GM12864 (cell line): ENCODE data around the gene FAM20C.

ENCODE experiments used
- DNase-seq: peaks from one replicate; pipeline ENCODE4 v3.0.0-alpha.2; 2011; ENCODE audit warnings: low read depth
- H3K4me3 ChIP-seq: 2 replicates; pipeline ENCODE4 v1.5.1; 2011; ENCODE audit warnings: mild to moderate bottlenecking, low read depth, low read length, control low read depth
- TF ChIP-seq, protein P1 (sequence below): IDR thresholded peaks from 2 replicates; pipeline ENCODE4 v1.5.1; 2011; ENCODE audit warnings: low read depth, mild to moderate bottlenecking, moderate library complexity, low read length, control low read depth, inconsistent platforms; ENCODE audit errors: missing control alignments

Gene FAM20C

DNA sequence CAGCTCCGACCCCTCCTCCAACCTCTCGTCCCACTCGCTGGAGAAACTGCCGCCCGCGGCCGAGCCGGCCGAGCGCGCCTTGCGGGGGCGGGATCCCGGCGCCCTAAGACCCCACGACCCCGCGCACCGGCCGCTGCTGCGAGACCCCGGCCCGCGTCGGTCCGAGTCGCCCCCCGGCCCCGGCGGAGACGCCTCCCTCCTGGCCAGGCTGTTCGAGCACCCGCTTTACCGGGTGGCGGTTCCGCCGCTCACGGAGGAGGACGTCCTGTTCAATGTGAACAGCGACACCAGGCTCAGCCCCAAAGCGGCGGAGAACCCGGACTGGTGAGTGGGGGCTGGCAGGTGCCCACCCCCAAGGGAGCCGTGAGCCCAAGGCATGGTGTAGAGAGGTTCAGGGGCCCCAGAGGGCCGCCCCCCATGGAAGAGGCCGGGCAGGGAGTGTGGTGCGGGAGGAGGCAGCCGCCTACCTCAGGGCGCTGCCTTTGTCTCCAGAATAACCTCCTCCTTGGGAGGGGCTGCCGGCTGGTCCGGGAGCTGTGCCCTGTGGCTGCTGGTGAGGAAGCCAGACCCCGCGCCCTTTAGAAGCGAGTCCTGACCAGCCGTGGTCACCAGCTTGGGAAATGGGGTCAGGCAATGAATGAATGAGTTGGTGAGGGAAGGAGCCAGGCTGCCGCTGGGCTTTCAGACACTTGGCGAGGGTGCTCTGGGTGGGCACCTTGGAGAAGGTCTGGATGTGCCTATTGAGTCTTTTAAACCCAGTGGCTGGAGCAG is 1.3 kb downstream of the FAM20C start:
- TF ChIP-seq, protein P1, sequence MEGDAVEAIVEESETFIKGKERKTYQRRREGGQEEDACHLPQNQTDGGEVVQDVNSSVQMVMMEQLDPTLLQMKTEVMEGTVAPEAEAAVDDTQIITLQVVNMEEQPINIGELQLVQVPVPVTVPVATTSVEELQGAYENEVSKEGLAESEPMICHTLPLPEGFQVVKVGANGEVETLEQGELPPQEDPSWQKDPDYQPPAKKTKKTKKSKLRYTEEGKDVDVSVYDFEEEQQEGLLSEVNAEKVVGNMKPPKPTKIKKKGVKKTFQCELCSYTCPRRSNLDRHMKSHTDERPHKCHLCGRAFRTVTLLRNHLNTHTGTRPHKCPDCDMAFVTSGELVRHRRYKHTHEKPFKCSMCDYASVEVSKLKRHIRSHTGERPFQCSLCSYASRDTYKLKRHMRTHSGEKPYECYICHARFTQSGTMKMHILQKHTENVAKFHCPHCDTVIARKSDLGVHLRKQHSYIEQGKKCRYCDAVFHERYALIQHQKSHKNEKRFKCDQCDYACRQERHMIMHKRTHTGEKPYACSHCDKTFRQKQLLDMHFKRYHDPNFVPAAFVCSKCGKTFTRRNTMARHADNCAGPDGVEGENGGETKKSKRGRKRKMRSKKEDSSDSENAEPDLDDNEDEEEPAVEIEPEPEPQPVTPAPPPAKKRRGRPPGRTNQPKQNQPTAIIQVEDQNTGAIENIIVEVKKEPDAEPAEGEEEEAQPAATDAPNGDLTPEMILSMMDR, result no peak
- no peak for DNase-seq
- H3K4me3 ChIP-seq, result no peak overlapping the region

DNA sequence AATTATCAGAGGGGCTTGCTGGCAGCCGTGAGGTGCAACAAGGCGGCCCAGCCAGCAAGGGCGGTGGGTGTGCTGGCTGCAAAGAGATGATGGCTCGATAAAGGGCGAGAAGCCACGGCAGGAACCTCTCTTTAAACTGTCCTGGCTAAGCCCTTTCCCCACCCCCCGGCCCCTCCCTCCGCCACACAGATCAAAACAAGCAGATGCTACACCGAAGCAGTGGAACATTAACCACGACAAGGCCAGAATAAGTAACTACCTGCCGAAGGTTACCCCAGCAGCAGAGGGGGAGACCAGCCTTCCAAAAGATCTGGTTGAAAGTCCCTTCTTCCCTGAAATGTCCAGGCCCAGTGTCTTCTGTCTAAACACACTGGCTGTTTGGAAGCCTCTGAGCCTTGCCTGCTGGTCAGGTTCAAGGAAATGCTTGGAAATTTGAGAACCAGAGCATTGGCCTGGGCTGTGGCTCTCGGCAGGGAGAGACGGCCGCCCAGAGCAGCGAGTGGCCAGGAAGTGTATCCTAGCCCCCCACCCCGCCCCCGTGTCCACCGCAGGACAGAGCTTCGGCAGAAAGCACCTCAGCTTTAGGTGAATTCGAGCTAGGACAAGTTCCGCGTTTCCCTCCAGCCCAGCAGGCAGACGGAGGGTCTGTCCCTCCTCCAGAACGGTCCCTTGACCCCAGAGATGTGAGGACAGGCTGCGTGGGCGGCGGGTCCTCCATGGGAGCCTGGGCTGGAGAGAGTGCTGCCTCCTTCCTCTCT is 2.1 kb downstream of the FAM20C start:
- TF ChIP-seq, protein P1, result no peak
- no peak overlapping the region for H3K4me3 ChIP-seq
- no peak for DNase-seq

DNA sequence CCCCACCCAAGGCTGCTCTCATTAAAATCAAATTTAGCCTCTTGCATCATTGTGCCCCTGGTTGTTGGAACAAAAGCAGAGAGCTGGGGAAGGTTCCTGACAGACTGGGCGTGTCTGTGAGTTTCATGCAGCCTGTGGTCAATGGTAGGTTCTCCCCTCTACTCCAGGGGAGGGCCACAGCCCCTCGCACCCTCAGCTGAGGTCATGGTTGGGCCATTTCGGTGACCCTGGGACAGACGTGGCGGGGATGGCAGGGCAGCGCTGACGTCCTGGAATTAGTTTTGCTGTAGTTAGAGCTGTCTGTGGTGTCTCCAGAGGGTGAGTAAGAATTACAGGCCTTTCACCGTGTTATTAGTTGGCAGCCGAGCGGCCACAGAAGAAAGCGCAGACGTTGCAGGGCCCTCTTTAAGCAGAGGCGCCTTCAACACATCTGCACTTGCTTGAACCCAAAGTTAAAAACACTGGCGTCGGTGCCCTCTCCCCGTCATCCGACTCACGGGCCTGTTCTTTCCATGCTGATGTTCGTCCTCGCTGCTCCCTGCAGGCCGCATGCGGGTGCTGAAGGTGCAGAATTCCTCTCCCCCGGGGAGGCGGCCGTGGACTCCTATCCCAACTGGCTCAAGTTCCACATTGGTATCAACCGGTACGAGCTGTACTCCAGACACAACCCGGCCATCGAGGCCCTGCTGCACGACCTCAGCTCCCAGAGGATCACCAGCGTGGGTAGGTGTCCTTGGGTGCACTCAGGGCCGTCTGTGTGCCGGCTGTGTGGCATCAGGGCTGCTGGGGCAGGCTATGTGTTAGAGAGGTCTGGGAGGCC is 2.8 kb downstream of the FAM20C start:
- no peak for DNase-seq
- TF ChIP-seq, protein P1, result no peak
- no peak overlapping the region for H3K4me3 ChIP-seq

DNA sequence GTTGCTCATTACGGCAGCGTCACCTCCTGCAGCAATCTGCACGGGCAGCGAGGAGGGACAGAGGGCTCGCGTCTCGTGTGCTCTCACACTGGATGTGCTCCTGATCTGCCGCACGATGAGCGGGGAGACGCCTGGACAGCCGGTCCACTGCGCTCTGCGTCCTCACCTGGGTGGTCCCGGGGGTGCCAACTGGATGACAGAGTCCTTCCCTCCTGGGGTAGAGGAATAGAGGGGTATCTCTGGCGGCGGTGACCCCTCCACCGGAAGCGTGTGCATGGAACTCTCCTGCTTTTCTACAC is 3.4 kb downstream of the FAM20C start:
- TF ChIP-seq, protein P1, result no peak
- DNase-seq, result no peak
- H3K4me3 ChIP-seq, result no peak overlapping the region

DNA sequence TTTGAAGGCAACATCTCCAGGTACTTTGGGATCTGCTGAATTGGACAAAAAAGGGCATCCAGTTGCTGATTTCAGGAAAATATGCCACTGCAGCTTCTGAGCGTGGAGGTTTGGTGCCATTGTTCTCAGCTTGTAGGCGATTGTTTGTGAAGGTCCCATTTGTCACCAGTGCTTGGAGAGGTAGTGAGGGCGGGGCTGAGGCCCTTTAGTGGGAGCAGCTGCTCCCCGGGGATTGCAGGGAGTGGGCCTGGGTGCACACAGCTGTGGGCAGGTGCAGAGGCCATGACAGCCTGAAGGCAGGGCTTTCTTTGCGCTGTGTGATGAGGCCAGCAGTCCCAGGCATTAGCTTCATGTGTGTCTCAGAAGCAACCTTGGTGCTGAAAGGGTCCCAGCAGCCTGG is 3.9 kb downstream of the FAM20C start:
- TF ChIP-seq, protein P1, result no peak
- DNase-seq, result no peak
- no peak overlapping the region for H3K4me3 ChIP-seq

DNA sequence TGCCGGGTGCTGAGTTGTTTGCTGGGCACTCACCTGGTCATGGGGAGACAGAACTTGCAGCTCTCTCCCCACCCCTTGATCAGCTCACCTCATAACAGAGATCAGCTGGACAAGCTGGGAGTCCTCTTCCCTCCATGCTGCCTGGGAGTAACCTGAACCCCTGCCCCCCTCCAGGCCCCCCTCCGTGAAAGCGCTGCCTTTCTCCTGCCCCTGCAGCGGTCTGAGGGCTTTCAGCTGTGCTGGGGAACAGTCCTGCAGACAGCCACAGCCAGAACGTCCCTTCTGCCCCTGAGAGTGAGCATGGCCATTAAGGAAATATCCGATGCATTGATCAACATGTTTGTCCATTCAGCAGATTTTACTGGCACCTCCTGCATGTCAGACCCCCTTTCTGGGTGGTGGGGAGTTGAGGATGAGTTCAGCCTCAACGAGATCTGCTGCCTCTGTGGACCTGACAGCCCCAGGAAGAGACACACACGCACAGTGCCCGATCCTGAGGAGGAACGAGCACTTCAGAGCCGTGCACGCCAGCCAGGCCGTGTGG is 4.5 kb downstream of the FAM20C start:
- TF ChIP-seq, protein P1, result no peak
- no peak overlapping the region for H3K4me3 ChIP-seq
- no peak for DNase-seq
